NCI-H2029 (cell line): ENCODE data around the gene DGKE.

Experiments
- DNase-seq: peaks from one replicate; lab custom pipeline; 2025; lab: John Stamatoyannopoulos, UW

The DGKE gene

GRCh38 chr17:56815711-56816110, 18.2 kb upstream of the DGKE start:
- no peak for DNase-seq

GRCh38 chr17:56817066-56817465, 16.9 kb upstream of the DGKE start:
- DNase-seq, result no peak

GRCh38 chr17:56819030-56819429, 14.9 kb upstream of the DGKE start:
- DNase-seq, result no peak

DNA sequence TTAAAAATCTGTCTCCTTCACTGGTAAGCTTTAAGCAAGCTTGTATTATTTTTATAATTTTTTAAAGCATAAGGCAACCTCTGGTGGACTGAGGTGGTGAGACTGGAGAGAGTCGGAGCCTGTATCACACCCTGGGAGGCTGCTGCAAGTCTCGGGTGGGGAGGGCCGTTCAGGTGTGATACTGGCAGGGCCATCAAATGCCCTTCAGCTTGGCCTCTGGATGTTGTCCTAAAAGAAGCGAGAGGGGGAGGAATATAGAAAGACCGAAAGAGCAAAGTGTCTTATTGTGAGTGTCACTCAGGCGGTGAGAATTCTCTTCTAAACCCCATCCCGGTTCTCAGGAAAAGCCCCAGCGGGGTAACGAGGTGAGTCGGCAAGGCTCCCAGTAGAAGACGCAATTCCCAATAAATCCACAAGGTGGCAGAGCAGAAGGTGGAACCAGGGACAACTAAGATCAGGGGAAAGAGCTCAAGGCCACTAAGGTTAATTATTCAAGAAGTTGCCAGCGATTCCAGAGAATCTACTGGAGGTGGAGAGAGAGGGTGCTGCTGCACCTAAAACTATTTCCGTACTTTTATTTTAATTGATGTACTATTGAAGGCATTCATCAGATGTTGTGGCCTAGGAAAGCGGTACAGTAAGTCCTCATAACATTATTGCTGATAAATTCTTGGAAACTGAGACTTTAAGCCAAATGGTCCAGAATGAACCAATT, 14.4 kb upstream of the DGKE start:
- peak; percentile 43 for DNase-seq

DNA sequence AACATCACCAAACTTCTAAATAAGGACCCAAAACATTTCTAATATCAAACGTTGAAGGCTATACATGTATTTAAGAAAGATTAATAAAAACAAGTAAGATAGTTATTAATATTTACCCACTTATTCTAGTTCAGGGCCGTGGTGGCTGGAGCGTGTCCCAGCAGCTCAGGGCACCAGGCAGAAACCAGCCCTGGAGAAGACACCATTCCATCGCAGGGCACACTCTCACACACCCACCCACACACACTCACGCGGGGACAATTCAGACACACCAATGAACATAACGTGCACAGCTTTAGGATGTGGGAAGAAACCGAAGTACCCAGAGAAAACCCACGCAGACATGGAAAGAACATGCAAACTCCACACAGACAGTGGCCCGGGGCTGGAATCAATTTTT, 13.7 kb upstream of the DGKE start:
- DNase-seq, result no peak

DNA sequence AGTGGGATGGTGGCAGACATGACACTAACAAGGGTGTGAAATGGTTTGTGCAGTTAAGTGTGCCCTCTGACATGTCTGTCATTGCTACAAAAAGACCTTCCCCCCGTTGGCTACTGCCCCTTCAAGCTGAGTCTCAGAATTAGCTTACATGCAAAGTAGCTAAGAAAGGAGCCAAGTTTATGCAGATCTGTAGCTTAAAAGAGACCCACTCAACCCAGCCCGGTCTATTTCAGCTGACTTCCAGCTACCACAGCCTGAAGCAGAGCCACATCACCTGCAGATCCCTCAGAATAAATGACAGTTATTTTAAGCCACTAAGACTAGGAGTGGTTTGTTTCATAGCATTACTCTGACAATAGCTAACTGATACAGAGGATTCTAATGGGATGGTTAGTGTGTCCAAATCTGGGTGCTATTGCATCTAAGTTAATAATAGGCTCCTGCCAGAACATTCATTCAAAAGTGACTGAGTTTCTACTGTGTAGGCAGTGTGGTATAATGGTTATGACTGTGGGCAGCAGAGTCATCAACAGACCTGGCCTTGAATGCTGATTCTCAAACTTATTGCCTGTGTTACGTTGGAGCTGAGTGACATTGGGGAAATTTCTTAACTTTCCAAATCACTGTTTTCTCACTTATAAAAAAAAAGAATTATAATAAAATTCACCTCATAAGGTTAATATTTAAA, 12.0 kb upstream of the DGKE start:
- no peak for DNase-seq

- DNase-seq, result no peak
Measured at GRCh38 chr17:56822725-56823124, 11.2 kb upstream of the DGKE start.

- no peak for DNase-seq
Measured at GRCh38 chr17:56823848-56824247, 10.1 kb upstream of the DGKE start.

DNA sequence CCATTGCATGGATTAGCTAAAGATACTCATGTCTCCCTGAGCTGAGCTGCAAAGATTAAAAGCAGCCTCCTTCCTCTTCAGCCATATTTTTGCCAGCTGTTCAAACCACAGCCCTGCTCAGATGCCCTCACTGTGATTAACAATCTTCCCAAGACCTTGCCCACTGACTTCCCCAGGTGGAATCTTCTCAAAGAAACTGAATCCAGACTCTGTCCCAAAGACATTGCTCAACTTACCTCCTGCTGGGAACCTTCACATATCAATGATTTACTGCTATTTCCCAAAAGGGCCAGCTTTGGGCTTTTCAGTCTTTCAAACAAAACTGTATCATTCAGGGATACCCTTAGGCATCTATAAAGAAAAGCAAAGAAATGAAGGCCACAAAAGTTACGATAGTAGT, 9.4 kb upstream of the DGKE start:
- no peak for DNase-seq

DNA sequence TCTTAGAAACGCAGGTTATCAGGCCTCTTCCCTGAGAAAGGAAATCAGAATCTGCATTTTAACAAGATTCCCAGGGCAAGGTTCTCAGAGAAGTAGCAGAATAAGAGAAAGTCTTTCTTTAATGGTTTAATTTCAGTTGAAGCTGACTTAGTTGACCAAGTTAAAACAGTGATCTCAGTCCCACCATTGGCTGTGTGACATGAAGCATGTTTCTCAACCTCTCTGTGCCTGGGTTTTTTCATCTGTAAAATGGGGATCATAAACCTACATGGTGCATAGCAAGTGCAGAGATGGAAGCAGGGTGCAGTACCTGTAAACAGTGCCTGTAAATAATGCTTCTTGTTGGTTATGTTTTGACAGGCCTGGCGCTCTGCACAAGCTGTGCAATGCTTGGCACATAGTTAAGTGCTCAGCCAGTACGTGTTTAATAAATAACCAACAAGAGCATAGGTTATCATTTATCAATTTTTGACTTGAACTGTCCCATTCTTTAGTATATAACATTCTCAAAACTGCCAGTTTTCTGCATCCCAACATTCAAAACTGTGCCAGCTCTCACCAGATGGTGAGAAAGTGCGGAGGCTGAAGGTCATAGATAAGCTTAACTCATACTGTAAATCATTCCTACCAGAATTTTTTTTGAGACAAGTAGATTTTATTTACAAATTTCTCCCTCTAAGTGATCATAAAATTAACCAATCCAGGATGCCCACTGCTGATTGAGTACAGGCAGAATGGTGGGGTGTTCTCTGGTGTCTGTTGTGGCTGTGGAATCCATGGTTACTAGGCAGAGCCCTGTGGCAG, 7.1 kb upstream of the DGKE start:
- no peak for DNase-seq

DNA sequence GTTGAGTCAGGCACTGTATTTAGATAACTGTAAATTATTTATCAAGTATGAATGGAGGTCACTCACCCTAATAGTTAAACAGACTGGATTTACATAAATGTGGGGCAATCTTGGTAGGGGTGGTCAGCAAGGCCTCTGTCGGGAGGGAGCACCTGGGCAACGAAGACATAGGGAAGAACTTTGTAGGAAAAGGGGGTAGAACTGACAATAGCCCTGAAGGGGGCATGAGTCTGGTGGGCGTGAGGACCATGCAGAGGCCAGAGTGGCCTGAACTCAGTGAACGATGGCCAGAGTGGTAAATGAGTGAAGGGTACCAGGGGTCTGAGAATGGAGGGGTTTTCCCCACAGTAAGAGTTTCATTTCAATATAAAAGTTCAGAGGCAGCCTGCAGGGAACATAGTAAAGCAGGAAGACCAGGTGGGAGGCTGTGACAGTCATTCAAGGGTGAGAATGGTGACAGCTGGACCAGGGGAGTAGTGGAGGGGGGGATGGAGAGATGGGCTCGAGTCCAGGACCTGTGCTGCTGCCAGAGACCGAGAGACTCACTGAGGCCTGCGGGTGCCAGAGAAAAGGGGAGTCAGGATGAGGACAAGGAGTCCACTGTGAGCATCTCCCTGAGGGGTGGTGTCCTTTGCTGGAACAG, 3.1 kb upstream of the DGKE start:
- no peak for DNase-seq

DNA sequence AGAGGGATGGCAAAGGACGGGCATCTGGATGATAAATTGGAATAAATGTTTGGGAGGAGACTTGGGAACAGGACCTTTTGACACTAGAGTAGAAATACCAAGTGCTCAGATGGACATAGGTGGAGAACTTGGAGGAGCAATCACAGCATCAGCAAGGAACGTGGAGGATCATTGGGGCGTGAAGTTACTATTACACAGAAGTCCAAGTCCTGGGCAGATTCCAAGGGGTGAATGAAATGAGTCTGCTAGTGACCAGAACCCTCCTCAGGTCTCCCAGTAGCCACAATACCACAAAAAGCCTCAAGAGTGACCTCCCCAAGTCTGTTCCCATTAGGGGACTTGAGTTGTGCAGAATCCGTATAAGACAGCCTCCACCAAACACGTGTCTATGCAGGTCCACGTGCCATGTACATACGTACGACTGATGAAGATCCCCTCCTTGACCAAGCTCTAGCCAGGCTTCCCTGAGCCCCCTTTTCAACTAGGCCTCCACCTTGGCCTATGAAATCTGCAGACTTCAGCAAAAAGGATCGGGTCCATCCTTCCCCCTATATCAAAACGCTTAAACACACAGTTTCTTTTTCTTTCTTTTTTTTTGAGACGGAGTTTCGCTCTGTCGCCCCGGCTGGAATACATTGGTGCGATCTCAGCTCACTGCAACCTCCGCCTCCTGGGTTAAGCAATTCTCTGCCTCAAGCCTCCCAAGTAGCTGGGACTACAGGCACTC, 2.4 kb upstream of the DGKE start:
- DNase-seq, result no peak

GRCh38 chr17:56832446-56832845, 1.5 kb upstream of the DGKE start:
- no peak for DNase-seq

GRCh38 chr17:56833057-56833808, 718 bp upstream of the DGKE start:
- peak; percentile 59 for DNase-seq

DNA sequence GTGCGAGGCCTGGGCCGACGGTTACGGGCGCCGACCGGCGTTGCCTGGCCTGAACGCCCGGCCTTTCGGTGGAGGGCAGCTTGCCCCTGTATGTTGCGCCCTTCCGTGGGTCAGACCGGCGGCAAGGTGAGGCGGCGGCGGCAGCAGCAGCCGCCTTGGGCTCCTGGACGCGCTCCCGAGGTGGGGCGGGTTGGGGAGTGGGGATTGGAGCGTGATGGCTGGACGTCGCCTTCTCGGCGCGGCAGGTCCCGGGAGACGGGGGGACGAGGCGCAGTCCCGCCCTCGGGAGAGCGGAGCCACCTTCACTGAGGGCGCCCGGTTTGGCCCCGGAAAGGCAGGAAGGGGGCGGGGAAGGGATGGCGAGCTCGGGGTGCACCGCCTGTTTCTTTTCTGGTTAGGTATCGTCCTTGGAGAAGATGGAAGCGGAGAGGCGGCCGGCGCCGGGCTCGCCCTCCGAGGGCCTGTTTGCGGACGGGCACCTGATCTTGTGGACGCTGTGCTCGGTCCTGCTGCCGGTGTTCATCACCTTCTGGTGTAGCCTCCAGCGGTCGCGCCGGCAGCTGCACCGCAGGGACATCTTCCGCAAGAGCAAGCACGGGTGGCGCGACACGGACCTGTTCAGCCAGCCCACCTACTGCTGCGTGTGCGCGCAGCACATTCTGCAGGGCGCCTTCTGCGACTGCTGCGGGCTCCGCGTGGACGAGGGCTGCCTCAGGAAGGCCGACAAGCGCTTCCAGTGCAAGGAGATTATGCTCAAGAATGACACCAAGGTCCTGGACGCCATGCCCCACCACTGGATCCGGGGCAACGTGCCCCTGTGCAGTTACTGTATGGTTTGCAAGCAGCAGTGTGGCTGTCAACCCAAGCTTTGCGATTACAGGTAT, 671 bp downstream of the DGKE start:
- peak; percentile 23 for DNase-seq

DNA sequence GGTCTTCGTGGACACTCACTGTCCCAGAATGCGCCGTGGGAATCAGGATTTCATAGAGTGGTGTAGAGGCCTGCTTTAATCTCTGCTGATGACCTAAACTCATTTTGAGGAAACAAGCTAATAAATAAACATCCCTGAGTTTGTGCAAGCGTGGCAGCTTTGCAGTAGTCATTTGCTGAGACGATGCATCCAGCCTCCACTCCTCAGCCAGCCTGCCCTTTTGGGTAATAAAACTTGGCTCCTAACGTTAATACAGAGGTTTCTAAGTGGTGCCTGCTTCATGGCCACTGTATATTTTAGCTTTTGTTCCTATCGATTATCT, 1.3 kb downstream of the DGKE start:
- DNase-seq, result no peak

- DNase-seq, result no peak
Measured at GRCh38 chr17:56838687-56839086, 4.7 kb downstream of the DGKE start.

- DNase-seq, result no peak
Measured at GRCh38 chr17:56842577-56842976, 8.6 kb downstream of the DGKE start.

DNA sequence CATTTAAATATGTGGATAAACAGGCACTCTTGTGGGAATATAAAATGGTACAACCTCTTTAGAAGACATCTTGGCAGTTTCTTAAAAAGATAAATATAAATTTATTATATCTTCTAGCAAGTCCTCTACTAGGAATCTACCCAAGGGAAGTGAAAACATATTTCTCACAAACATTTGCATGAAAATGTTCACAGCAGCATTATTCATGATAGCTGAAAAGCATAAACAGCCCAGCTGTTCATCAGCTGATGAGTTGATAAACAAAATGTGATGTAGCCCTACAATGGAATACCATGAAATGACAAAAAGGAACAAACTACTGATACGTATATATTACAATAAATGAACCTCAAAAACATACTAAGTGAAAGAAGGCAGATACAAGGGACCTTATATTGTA, 12.0 kb downstream of the DGKE start:
- no peak for DNase-seq

DNA sequence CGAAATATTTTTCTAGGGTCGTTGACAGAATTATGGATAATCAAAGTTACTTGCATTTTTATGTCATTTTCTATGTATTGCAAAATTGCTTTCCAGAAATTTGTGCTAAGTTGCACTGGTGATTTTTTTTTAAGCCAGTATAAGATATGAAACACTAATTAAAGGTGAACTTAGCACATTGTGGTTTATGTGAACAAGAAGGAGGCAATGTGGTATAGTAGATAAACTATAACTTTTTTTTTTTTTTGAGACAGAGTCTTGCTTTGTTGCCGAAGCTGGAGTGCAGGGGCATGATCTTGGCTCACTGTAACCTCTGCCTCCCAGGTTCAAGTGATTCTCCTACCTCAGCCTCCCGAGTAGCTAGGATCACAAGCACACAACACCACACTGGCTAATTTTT, 13.2 kb downstream of the DGKE start:
- no peak for DNase-seq
